HCT116 (cell line): ENCODE data around the gene SYDE2.
"Not testable (repeated sequence)": the region's sequence is repeated elsewhere in the genome, so short reads cannot be mapped to it uniquely, and the experiment has no call there.

Source experiments
- CEBPB ChIP-seq: IDR thresholded peaks from 2 replicates; pipeline ENCODE4 v1.6.1; 2012; ENCODE audit warnings: low read depth
- CTCF ChIP-seq, 3 experiments: fragments of 200-600 bp in 1 of 3; sonication (generic) in 1 of 3; IDR thresholded peaks in 2 of 3; conservative IDR thresholded peaks in 1 of 3; 2 replicates each; pipeline ENCODE4 v1.5.1; 2012 to 2017; ENCODE audit warnings: low read depth in 2 of 3, low read length in 2 of 3, antibody characterized with exemption in 1 of 3, borderline replicate concordance in 1 of 3, control low read depth in 1 of 3, mild to moderate bottlenecking in 1 of 3, mixed read lengths in 1 of 3, mixed run types in 1 of 3, moderate library complexity in 1 of 3; ENCODE audit not compliant: insufficient read depth in 1 of 3
- ELF1 ChIP-seq: IDR thresholded peaks from 2 replicates; pipeline ENCODE4 v1.6.1; 2012; ENCODE audit warnings: low read depth, borderline replicate concordance
- JUND ChIP-seq: IDR thresholded peaks from 2 replicates; pipeline ENCODE4 v1.6.1; 2012
- SP1 ChIP-seq: IDR thresholded peaks from 2 replicates; pipeline ENCODE4 v1.6.1; 2012; ENCODE audit warnings: low read depth
- ZNF274 ChIP-seq: fragments of 200-500 bp; sonication (Bioruptor generic); IDR thresholded peaks from 2 replicates; pipeline ENCODE4 v1.6.1; 2014; ENCODE audit warnings: mild to moderate bottlenecking, low read depth, low read length, inconsistent platforms
- TF ChIP-seq, protein P1 (sequence below): IDR thresholded peaks from 2 replicates; pipeline ENCODE4 v1.6.1; 2012; ENCODE audit warnings: low read depth

GRCh38 chr1:85249042-85249441, 48.2 kb upstream of the SYDE2 start:
- TF ChIP-seq, protein P1, sequence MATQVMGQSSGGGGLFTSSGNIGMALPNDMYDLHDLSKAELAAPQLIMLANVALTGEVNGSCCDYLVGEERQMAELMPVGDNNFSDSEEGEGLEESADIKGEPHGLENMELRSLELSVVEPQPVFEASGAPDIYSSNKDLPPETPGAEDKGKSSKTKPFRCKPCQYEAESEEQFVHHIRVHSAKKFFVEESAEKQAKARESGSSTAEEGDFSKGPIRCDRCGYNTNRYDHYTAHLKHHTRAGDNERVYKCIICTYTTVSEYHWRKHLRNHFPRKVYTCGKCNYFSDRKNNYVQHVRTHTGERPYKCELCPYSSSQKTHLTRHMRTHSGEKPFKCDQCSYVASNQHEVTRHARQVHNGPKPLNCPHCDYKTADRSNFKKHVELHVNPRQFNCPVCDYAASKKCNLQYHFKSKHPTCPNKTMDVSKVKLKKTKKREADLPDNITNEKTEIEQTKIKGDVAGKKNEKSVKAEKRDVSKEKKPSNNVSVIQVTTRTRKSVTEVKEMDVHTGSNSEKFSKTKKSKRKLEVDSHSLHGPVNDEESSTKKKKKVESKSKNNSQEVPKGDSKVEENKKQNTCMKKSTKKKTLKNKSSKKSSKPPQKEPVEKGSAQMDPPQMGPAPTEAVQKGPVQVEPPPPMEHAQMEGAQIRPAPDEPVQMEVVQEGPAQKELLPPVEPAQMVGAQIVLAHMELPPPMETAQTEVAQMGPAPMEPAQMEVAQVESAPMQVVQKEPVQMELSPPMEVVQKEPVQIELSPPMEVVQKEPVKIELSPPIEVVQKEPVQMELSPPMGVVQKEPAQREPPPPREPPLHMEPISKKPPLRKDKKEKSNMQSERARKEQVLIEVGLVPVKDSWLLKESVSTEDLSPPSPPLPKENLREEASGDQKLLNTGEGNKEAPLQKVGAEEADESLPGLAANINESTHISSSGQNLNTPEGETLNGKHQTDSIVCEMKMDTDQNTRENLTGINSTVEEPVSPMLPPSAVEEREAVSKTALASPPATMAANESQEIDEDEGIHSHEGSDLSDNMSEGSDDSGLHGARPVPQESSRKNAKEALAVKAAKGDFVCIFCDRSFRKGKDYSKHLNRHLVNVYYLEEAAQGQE, result not testable (repeated sequence)
- TF ChIP-seq CTCF (IDR thresholded peaks at IDR 0.05 in 2 of 3, conservative IDR thresholded peaks at IDR 0.05 in 1 of 3; ENCODE audit: borderline replicate concordance in 1 of 3, insufficient read depth in 1 of 3, low read depth in 2 of 3, low read length in 2 of 3); CEBPB; SP1; ZNF274; JUND; ELF1: not testable (repeated sequence)
